Activated naive CD8-positive, alpha-beta T cell treated with anti-CD3 and anti-CD28 coated beads, Interleukin-2, amount 10 ng/mL, durations not matched to agents 7 days and 5 days (primary cell): ENCODE measurements around the gene MYT1. TPM values are rescaled to one million over a fixed set of nuclear protein-coding genes. Genes with fewer than 3 reads are reported as not detected.

Experiments
- ATAC-seq: fragments of 150-1000 bp; cut with Tn5 transposase; one replicate; pipeline ENCODE4 v1.10.0; 2021; ENCODE audit warnings: low read depth, moderate library complexity
- POLR2A ChIA-PET: fragments of 350-600 bp; sonication (Branson Sonifier 250); formaldehyde crosslinking; loops from one replicate; lab custom pipeline; 2021; ENCODE audit warnings: antibody characterized with exemption; lab: Charles Lee
- DNase-seq: peaks from one replicate; pipeline ENCODE4 v3.0.0; 2021
- H3K27ac Mint-ChIP-seq: one replicate; pipeline ENCODE4 v1.8.0; 2022; ENCODE audit warnings: mild to moderate bottlenecking, mixed read lengths
- H3K27me3 Mint-ChIP-seq: one replicate; pipeline ENCODE4 v1.8.0; 2022; ENCODE audit warnings: mild to moderate bottlenecking, moderate library complexity, mixed read lengths
- H3K36me3 Mint-ChIP-seq: one replicate; pipeline ENCODE4 v1.8.0; 2021; ENCODE audit warnings: mild to moderate bottlenecking, mixed read lengths
- H3K4me1 Mint-ChIP-seq: one replicate; pipeline ENCODE4 v1.8.0; 2021; ENCODE audit warnings: mixed read lengths
- H3K4me3 Mint-ChIP-seq: one replicate; pipeline ENCODE4 v1.8.0; 2022; ENCODE audit warnings: mild to moderate bottlenecking, moderate library complexity, mixed read lengths
- H3K9me3 Mint-ChIP-seq: one replicate; pipeline ENCODE4 v1.8.0; 2021; ENCODE audit warnings: mixed read lengths
- total RNA-seq, 2 experiments: library from RNA; stranded (reverse); gene quantifications; one replicate each; pipeline ENCODE4 v1.2.3, GENCODE V29; 2021

The MYT1 gene
- total RNA-seq, 2 experiments from 2014 or later = 0.06 TPM; not detected in 1

- POLR2A ChIA-PET = no interaction called here
- no peak overlapping the region for H3K27ac Mint-ChIP-seq
- H3K9me3 Mint-ChIP-seq = peaks cover 3% of the 10 kb centered on the region
- H3K36me3 Mint-ChIP-seq = no peaks in the 10 kb centered on the region
- DNase-seq = no peak
- peaks cover 10% of the 10 kb centered on the region for H3K4me1 Mint-ChIP-seq
- no peak overlapping the region for H3K4me3 Mint-ChIP-seq
- no peak for ATAC-seq
- peaks cover 5% of the 10 kb centered on the region for H3K27me3 Mint-ChIP-seq
These were observed 24.7 kb downstream of the MYT1 start for GRCh38 chr20:64188682-64189529.

GRCh38 chr20:64189530-64189966 lies 25.3 kb downstream of the MYT1 start:
- Mint-ChIP-seq H3K36me3 (no peaks in the 10 kb centered on the region), H3K9me3 (peaks cover 3% of the 10 kb centered on the region), H3K27ac (no peak overlapping the region), H3K27me3 (peaks cover 5% of the 10 kb centered on the region), H3K4me3 (no peak overlapping the region), H3K4me1 (peaks cover 10% of the 10 kb centered on the region)
- POLR2A ChIA-PET = no interaction called here
- DNase-seq = no peak
- ATAC-seq = no peak

DNA sequence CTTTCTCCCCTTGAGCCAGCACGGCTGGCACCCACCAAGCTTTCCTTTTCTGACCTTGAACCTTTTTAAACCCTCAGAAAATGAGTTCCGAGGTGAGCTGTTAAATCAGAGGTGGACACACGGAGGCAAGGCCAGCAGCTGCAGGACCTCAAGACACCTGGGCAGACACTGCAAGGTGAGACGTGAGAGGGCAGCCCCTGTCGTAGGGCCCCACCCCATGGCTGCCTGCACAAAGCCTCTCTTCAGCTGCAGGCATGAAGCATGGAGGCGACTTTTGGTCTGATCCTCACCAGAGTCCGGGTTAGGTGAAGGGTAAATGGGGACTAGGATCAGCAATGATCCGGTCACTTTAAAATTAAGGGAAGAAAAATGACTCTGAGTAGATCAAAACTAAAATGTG lies 25.7 kb downstream of the MYT1 start:
- DNase-seq (no peak), ATAC-seq (no peak)
- POLR2A ChIA-PET = no interaction called here
- Mint-ChIP-seq H3K36me3 (no peaks in the 10 kb centered on the region), H3K4me3 (no peak overlapping the region), H3K27me3 (peaks cover under 1% of the 10 kb centered on the region), H3K9me3 (peaks cover 3% of the 10 kb centered on the region), H3K27ac (no peak overlapping the region), H3K4me1 (peaks cover 7% of the 10 kb centered on the region)

- POLR2A ChIA-PET = no interaction called here
- no peak for ATAC-seq
- H3K4me1 Mint-ChIP-seq = peaks cover 5% of the 10 kb centered on the region
- H3K27ac Mint-ChIP-seq = no peak overlapping the region
- peaks cover 2% of the 10 kb centered on the region for H3K27me3 Mint-ChIP-seq
- peaks cover 3% of the 10 kb centered on the region for H3K9me3 Mint-ChIP-seq
- DNase-seq = no peak
- H3K36me3 Mint-ChIP-seq = no peaks in the 10 kb centered on the region
- no peak overlapping the region for H3K4me3 Mint-ChIP-seq
These were observed 26.8 kb downstream of the MYT1 start for GRCh38 chr20:64191002-64191401.

DNA sequence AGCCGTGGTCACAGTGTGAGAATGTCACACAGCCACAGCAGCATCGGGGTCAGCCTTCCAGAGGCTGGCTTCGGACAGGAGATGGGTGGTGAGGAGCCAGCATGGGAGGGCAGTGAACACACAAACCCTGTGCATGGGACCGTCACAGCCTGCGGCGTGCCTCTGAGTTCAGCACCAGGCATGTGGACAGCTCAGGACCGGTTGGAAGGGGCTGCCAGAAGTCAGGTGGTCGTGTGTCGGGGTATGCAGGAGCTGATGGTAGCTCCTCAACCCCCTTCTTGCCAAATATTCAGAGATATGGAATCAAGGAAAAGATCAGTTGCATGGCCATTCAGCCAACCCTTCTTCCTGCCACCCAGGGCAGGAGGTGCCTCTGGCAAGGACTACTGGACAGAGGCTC lies 28.2 kb downstream of the MYT1 start:
- H3K9me3 Mint-ChIP-seq = no peaks in the 10 kb centered on the region
- DNase-seq (no peak), ATAC-seq (no peak)
- peaks cover 5% of the 10 kb centered on the region for H3K4me1 Mint-ChIP-seq
- H3K36me3 Mint-ChIP-seq = no peaks in the 10 kb centered on the region
- no peak overlapping the region for H3K27ac Mint-ChIP-seq
- POLR2A ChIA-PET = no interaction called here
- H3K4me3 Mint-ChIP-seq = no peak overlapping the region
- peaks cover 2% of the 10 kb centered on the region for H3K27me3 Mint-ChIP-seq

- peak; percentile 61 for ATAC-seq
- POLR2A ChIA-PET = no interaction called here
These were observed 28.8 kb downstream of the MYT1 start for GRCh38 chr20:64193058-64193457.

GRCh38 chr20:64194269-64194668 lies 30.0 kb downstream of the MYT1 start:
- no peaks in the 10 kb centered on the region for H3K36me3 Mint-ChIP-seq
- DNase-seq (no peak), ATAC-seq (no peak)
- H3K27ac Mint-ChIP-seq = no peak overlapping the region
- no peaks in the 10 kb centered on the region for H3K9me3 Mint-ChIP-seq
- H3K27me3 Mint-ChIP-seq = peaks cover 2% of the 10 kb centered on the region
- H3K4me1 Mint-ChIP-seq = peaks cover 5% of the 10 kb centered on the region
- H3K4me3 Mint-ChIP-seq = no peak overlapping the region
- POLR2A ChIA-PET = no interaction called here

More at GRCh38 chr20:64193058-64193457, 28.8 kb downstream of the MYT1 start:
- no peak overlapping the region for H3K4me3 Mint-ChIP-seq
- H3K4me1 Mint-ChIP-seq = peaks cover 5% of the 10 kb centered on the region
- H3K27me3 Mint-ChIP-seq = peaks cover 2% of the 10 kb centered on the region
- no peak overlapping the region for H3K27ac Mint-ChIP-seq
- no peaks in the 10 kb centered on the region for H3K36me3 Mint-ChIP-seq
- no peak for DNase-seq
- no peaks in the 10 kb centered on the region for H3K9me3 Mint-ChIP-seq

DNA sequence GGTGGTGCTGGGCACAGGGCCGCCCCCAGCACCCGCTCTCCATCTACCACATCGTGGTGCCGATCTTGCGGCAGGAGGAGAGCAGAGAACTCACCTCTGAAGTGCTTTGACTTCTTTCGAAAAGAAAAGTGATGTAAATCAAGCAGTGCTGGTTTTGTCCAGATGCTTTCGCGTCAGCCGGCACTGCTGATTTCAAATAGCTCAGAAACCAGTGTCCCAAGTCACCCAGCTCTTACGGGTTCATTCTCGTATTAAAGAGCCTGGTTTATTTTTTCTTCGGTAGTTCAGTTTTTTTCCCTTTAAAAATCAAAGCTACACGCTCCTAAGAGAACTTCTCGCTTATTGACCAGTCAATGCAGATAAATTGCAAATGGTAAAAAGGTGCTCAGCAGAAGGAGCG lies 32.1 kb downstream of the MYT1 start:
- Mint-ChIP-seq H3K27me3 (peaks cover 4% of the 10 kb centered on the region), H3K27ac (no peak overlapping the region), H3K4me3 (no peak overlapping the region), H3K9me3 (no peaks in the 10 kb centered on the region), H3K4me1 (peaks cover 5% of the 10 kb centered on the region), H3K36me3 (no peaks in the 10 kb centered on the region)
- POLR2A ChIA-PET = no interaction called here
- ATAC-seq (no peak), DNase-seq (no peak)

- ATAC-seq = no peak
- H3K36me3 Mint-ChIP-seq = no peaks in the 10 kb centered on the region
- no peak for DNase-seq
- no peaks in the 10 kb centered on the region for H3K9me3 Mint-ChIP-seq
- H3K4me1 Mint-ChIP-seq = peaks cover 5% of the 10 kb centered on the region
- no peak overlapping the region for H3K27ac Mint-ChIP-seq
- no peak overlapping the region for H3K4me3 Mint-ChIP-seq
- POLR2A ChIA-PET = no interaction called here
- H3K27me3 Mint-ChIP-seq = peaks cover 4% of the 10 kb centered on the region
These were observed 32.6 kb downstream of the MYT1 start for GRCh38 chr20:64196847-64197306.

DNA sequence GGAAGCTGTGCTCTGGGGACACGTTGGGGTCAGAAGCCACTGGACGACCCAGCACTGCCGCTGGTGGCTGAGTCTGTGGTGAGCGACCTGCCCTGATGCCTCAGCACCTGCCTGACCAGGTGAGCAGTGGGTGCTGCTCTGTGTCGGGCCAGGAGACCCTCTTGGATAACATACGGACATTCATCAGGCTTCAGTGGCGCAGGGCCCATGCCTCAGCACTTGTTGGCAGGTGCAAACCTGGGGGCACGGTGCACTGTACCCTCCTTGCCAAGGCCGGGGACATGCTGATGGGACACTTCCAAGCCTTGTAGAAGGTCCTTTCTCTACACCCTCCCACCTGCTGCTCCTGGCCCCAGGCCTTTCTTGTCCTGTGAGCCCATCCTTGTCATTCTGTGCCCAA lies 34.1 kb downstream of the MYT1 start:
- POLR2A ChIA-PET = no interaction called here
- H3K27ac Mint-ChIP-seq = no peak overlapping the region
- DNase-seq (no peak), ATAC-seq (no peak)
- H3K9me3 Mint-ChIP-seq = no peaks in the 10 kb centered on the region
- peaks cover 4% of the 10 kb centered on the region for H3K27me3 Mint-ChIP-seq
- no peak overlapping the region for H3K4me3 Mint-ChIP-seq
- H3K4me1 Mint-ChIP-seq = no peaks in the 10 kb centered on the region
- no peaks in the 10 kb centered on the region for H3K36me3 Mint-ChIP-seq

- ATAC-seq (no peak), DNase-seq (no peak)
- POLR2A ChIA-PET = no interaction called here
- Mint-ChIP-seq H3K4me3 (no peak overlapping the region), H3K36me3 (no peaks in the 10 kb centered on the region), H3K27me3 (peaks cover 4% of the 10 kb centered on the region), H3K9me3 (no peaks in the 10 kb centered on the region), H3K4me1 (no peaks in the 10 kb centered on the region), H3K27ac (no peak overlapping the region)
These were observed 35.1 kb downstream of the MYT1 start for GRCh38 chr20:64199395-64199794.

- Mint-ChIP-seq H3K9me3 (no peaks in the 10 kb centered on the region), H3K4me3 (no peak overlapping the region), H3K4me1 (no peaks in the 10 kb centered on the region), H3K36me3 (no peaks in the 10 kb centered on the region), H3K27ac (no peak overlapping the region), H3K27me3 (peaks cover 4% of the 10 kb centered on the region)
- POLR2A ChIA-PET = no interaction called here
- no peak for ATAC-seq
- DNase-seq = no peak
These were observed 36.5 kb downstream of the MYT1 start for GRCh38 chr20:64200740-64201139.

DNA sequence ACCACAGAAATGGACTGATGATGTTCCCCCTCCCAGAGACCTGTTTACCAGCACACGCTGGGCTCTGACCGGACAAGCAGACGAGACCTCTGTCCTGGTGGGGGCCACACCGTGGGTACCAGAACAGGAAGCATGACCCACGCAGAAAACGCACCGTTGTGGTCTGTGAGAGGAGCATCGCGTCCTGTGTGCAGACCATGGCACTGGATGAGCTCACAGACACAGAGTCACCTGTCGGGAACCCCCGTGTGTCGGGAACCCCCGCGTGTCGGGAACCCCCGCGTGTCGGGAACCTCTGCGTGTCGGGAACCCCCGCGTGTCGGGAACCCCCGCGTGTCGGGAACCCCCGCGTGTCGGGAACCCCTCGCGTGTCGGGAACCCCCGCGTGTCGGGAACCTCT lies 37.4 kb downstream of the MYT1 start:
- no peak overlapping the region for H3K4me3 Mint-ChIP-seq
- ATAC-seq = no peak
- DNase-seq = no peak
- no peaks in the 10 kb centered on the region for H3K9me3 Mint-ChIP-seq
- no peak overlapping the region for H3K27ac Mint-ChIP-seq
- H3K36me3 Mint-ChIP-seq = no peaks in the 10 kb centered on the region
- no peaks in the 10 kb centered on the region for H3K4me1 Mint-ChIP-seq
- peaks cover 3% of the 10 kb centered on the region for H3K27me3 Mint-ChIP-seq
- POLR2A ChIA-PET = no interaction called here

GRCh38 chr20:64203037-64203777 lies 39.0 kb downstream of the MYT1 start:
- no peaks in the 10 kb centered on the region for H3K4me1 Mint-ChIP-seq
- POLR2A ChIA-PET = no interaction called here
- H3K27me3 Mint-ChIP-seq = peaks cover 3% of the 10 kb centered on the region

More at GRCh38 chr20:64203037-64203777, 39.0 kb downstream of the MYT1 start:
- ATAC-seq (no peak), DNase-seq (no peak)
- no peak overlapping the region for H3K4me3 Mint-ChIP-seq
- H3K36me3 Mint-ChIP-seq = no peaks in the 10 kb centered on the region
- no peaks in the 10 kb centered on the region for H3K9me3 Mint-ChIP-seq
- no peak overlapping the region for H3K27ac Mint-ChIP-seq
